Fibroblast of lung (primary cell): Measurements from ENCODE around the gene CTSK. TPM values are rescaled to one million over a fixed set of nuclear protein-coding genes. Genes with fewer than 3 reads are reported as not detected.

Experiments
- DNase-seq, 2 donors: peaks; one replicate each; pipeline versions ENCODE4 v3.0.0 to v3.0.0-alpha.2; 2010; ENCODE audit warnings: low read depth in 2 of 2
- H2AFZ ChIP-seq: 2 replicates; pipeline ENCODE4 v1.5.1; 2012; ENCODE audit warnings: low read length, control low read depth, inconsistent platforms
- H3K27ac ChIP-seq: 2 replicates; pipeline ENCODE4 v1.5.1; 2011; ENCODE audit warnings: low read length, control low read depth; ENCODE audit not compliant: insufficient read depth
- H3K27me3 ChIP-seq: 2 replicates; pipeline ENCODE4 v1.5.1; 2011; ENCODE audit warnings: mild to moderate bottlenecking, low read length; ENCODE audit not compliant: control insufficient read depth, insufficient read depth
- H3K36me3 ChIP-seq: 2 replicates; pipeline ENCODE4 v1.5.1; 2011; ENCODE audit warnings: low read length; ENCODE audit not compliant: control insufficient read depth, insufficient read depth
- H3K4me1 ChIP-seq: 2 replicates; pipeline ENCODE4 v1.5.1; 2011; ENCODE audit warnings: low read length; ENCODE audit not compliant: control insufficient read depth, insufficient read depth; ENCODE audit errors: extremely low read depth
- H3K4me2 ChIP-seq: 2 replicates; pipeline ENCODE4 v1.5.1; 2011; ENCODE audit warnings: low read length, control low read depth; ENCODE audit not compliant: insufficient read depth; ENCODE audit errors: extremely low read depth
- H3K4me3 ChIP-seq, 4 experiments: fragments of 200-600 bp in 1 of 4; sonication (generic) in 1 of 4; replicated peaks in 1 of 4; 2 replicates each; pipeline ENCODE4 v1.5.1; 2011 to 2016; ENCODE audit warnings: low read length in 4 of 4, low read depth in 3 of 4, mild to moderate bottlenecking in 3 of 4, control low read depth in 2 of 4, inconsistent platforms in 1 of 4, mixed read lengths in 1 of 4; ENCODE audit not compliant: insufficient read depth in 1 of 4; ENCODE audit errors: control extremely low read depth in 1 of 4
- H3K79me2 ChIP-seq: 2 replicates; pipeline ENCODE4 v1.5.1; 2012; ENCODE audit warnings: mild to moderate bottlenecking, low read length, inconsistent platforms; ENCODE audit not compliant: control insufficient read depth, insufficient read depth
- H3K9ac ChIP-seq: 2 replicates; pipeline ENCODE4 v1.5.1; 2011; ENCODE audit warnings: mild to moderate bottlenecking, low read length, control low read depth; ENCODE audit not compliant: insufficient read depth
- H3K9me3 ChIP-seq: 2 replicates; pipeline ENCODE4 v1.5.1; 2012; ENCODE audit warnings: low read depth, low read length; ENCODE audit not compliant: control insufficient read depth, insufficient read depth
- H4K20me1 ChIP-seq: 2 replicates; pipeline ENCODE4 v1.5.1; 2011; ENCODE audit warnings: low read length; ENCODE audit not compliant: control insufficient read depth, insufficient read depth; ENCODE audit errors: extremely low read depth
- CTCF ChIP-seq, 2 donors: IDR thresholded peaks in 1 of 2; conservative IDR thresholded peaks in 1 of 2; 1 replicate in 1 of 2; 2 replicates in 1 of 2; pipeline ENCODE4 v1.5.1; 2011 to 2012; ENCODE audit warnings: low read length in 2 of 2, control low read depth in 1 of 2, inconsistent platforms in 1 of 2, low read depth in 1 of 2, mild to moderate bottlenecking in 1 of 2
- EZH2 ChIP-seq: IDR thresholded peaks from 2 replicates; pipeline ENCODE4 v1.5.1; 2012; ENCODE audit warnings: low read length, control low read depth, mild to moderate bottlenecking; ENCODE audit errors: missing control alignments
- polyA plus RNA-seq, 2 donors: library from polyadenylated mRNA; depleted of rRNA in 1 of 2; stranded (reverse) in 1 of 2; unstranded in 1 of 2; fragments of >200 nt; gene quantifications; 2 replicates each; pipeline ENCODE4 v1.2.1, GENCODE V29; 2011 to 2012; ENCODE audit warnings: missing spikeins in 1 of 2
- total RNA-seq: library from RNA; depleted of rRNA; stranded (reverse); fragments of >200 nt; gene quantifications from 2 replicates; pipeline ENCODE4 v1.2.1, GENCODE V29; 2014

Gene CTSK
- total and polyA plus RNA-seq, 2 donors (not counting 1 experiment from before 2014, with no cell fraction given), result 209 to 461 TPM

DNA sequence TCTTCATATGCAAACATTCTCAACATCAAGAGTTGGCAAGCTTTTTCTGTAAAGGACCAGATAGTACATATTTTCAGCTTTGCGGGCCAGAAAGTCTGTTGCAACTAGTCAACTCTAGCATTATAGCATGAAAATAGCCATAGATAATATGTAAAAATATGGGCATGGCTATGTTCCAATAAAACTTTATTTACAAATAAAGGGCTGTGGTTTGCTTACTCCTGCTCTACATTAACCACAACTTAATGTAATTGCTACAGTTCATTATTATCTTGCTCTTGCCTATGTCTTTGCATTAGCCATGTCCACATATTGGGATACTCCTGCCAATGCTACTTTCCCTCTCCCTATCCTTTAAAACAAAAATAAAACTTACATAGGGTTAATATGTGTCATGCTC, 24.5 kb upstream of the CTSK start:
- H3K36me3 ChIP-seq, result peaks cover 8% of the 10 kb centered on the region
- no peak for TF ChIP-seq CTCF (conservative IDR thresholded peaks at IDR 0.05 in 1 of 2, IDR thresholded peaks at IDR 0.05 in 1 of 2; ENCODE audit: low read depth in 1 of 2, low read length in 2 of 2)
- no peak for TF ChIP-seq EZH2

DNA sequence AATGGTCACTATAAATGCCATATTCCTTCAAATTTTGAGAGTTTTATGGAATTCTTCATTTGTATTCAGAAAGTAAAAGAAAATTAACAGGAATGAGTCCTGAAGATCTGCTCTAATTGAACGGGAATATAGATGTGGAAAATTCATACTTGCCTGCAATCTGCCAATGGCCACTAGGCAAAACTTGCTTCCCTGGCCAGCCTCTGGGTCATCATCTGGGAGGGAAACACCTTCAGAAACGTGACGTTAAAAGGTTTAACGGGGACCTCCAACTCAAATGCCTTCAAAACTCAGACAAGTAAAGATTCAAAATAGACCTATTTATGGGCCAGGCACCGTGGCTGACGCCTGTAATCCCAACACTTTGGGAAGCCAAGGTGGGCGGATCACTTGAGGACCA, 21.7 kb upstream of the CTSK start:
- no peaks in the 10 kb centered on the region for H3K79me2 ChIP-seq
- H3K4me2 ChIP-seq, result no peak overlapping the region
- no peak for DNase-seq
- no peak overlapping the region for H2AFZ ChIP-seq
- peaks cover 10% of the 10 kb centered on the region for H3K36me3 ChIP-seq
- no peak overlapping the region for H3K4me3 ChIP-seq
- no peaks in the 10 kb centered on the region for H3K27me3 ChIP-seq
- no peak for TF ChIP-seq EZH2
- peak; percentile 5 to 38 for TF ChIP-seq CTCF (conservative IDR thresholded peaks at IDR 0.05 in 1 of 2, IDR thresholded peaks at IDR 0.05 in 1 of 2; ENCODE audit: low read depth in 1 of 2, low read length in 2 of 2)
- no peaks in the 10 kb centered on the region for H4K20me1 ChIP-seq
- no peak overlapping the region for H3K9ac ChIP-seq
- H3K27ac ChIP-seq, result no peak overlapping the region
- H3K4me1 ChIP-seq, result no peaks in the 10 kb centered on the region
- H3K9me3 ChIP-seq, result no peaks in the 10 kb centered on the region

More for the DNA sequence above, 24.5 kb upstream of the CTSK start:
- H3K27ac ChIP-seq, result no peak overlapping the region
- H3K4me1 ChIP-seq, result no peaks in the 10 kb centered on the region
- H2AFZ ChIP-seq, result no peak overlapping the region
- no peak overlapping the region for H3K4me2 ChIP-seq
- no peaks in the 10 kb centered on the region for H3K9me3 ChIP-seq
- H4K20me1 ChIP-seq, result no peaks in the 10 kb centered on the region
- no peaks in the 10 kb centered on the region for H3K27me3 ChIP-seq
- H3K9ac ChIP-seq, result no peak overlapping the region
- H3K79me2 ChIP-seq, result no peaks in the 10 kb centered on the region
- no peak overlapping the region for H3K4me3 ChIP-seq
- no peak for DNase-seq

DNA sequence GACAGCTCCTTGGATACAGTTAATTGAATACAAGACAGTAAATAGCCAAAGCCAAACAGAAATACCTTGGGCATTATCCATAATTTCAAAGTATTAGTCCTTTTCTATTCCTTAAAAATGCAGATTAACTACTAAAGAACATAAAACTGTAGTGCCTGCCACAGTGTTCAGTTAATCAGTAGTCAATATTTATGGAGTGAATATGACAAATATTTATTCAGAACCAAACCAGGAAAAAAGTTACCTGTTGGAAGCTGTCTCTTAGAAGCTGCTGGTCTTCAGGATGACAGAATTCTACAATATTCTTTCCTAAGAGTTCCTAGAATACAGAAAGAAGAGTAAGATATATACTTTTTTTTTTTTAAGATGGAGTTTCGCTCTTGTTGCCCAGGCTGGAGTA, 18.2 kb upstream of the CTSK start:
- no peaks in the 10 kb centered on the region for H3K27me3 ChIP-seq
- no peak for DNase-seq
- H2AFZ ChIP-seq, result no peak overlapping the region
- H3K27ac ChIP-seq, result no peak overlapping the region
- no peaks in the 10 kb centered on the region for H3K79me2 ChIP-seq
- H3K9me3 ChIP-seq, result no peaks in the 10 kb centered on the region
- no peak overlapping the region for H3K4me2 ChIP-seq
- H3K4me1 ChIP-seq, result peaks cover under 1% of the 10 kb centered on the region
- H4K20me1 ChIP-seq, result no peaks in the 10 kb centered on the region
- TF ChIP-seq EZH2 (no peak), CTCF (conservative IDR thresholded peaks at IDR 0.05 in 1 of 2, IDR thresholded peaks at IDR 0.05 in 1 of 2; ENCODE audit: low read depth in 1 of 2, low read length in 2 of 2) (no peak)
- H3K9ac ChIP-seq, result no peak overlapping the region
- H3K36me3 ChIP-seq, result peaks cover 9% of the 10 kb centered on the region
- no peak overlapping the region for H3K4me3 ChIP-seq
